Gastroesophageal sphincter (tissue), 3 donors: Measurements from ENCODE around the gene ADGRL1.
"Not testable (repeated sequence)": the region's sequence is repeated elsewhere in the genome, so short reads cannot be mapped to it uniquely, and the experiment has no call there.

Source experiments
- EP300 ChIP-seq: sonication (generic); formaldehyde crosslinking; IDR thresholded peaks from one replicate; pipeline ENCODE4 v1.6.1; 2017; ENCODE audit warnings: antibody characterized with exemption, mild to moderate bottlenecking
- POLR2A ChIP-seq, 2 donors: fragments of 450-650 bp; IDR thresholded peaks; one replicate each; pipeline ENCODE4 v1.6.1; 2017; ENCODE audit warnings: antibody characterized with exemption in 2 of 2, mild to moderate bottlenecking in 2 of 2, moderate library complexity in 1 of 2
- POLR2AphosphoS5 ChIP-seq: sonication (generic); formaldehyde crosslinking; IDR thresholded peaks from one replicate; pipeline ENCODE4 v1.6.1; 2017; ENCODE audit warnings: antibody characterized with exemption
- TF ChIP-seq, protein P1 (sequence below), 4 experiments: fragments of 200-600 bp in 2 of 4; fragments of 450-650 bp in 2 of 4; sonication (generic) in 1 of 4; IDR thresholded peaks; one replicate each; pipeline ENCODE4 v1.5.1; 2017 to 2019; ENCODE audit warnings: antibody characterized with exemption in 4 of 4, mild to moderate bottlenecking in 2 of 4, moderate library complexity in 2 of 4

DNA sequence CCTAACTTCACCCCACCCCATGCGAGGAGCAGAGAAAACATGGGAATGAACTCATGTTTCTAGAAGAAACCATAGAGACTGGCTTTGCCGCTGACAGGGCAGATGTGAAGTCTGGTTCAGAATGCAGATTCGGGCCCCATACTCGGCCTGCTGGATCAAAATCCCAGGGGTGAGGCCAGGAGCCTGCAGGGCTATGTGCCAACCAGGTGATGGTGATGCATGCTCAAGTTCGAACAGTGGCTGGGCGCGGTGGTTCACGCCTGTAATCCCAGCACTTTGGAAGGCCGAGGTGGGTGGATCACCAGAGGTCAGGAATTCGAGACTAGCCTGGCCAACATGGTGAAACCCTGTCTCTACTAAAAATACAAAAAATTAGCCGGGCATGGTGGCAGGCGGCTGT, 24.8 kb downstream of the ADGRL1 start:
- TF ChIP-seq, protein P1, sequence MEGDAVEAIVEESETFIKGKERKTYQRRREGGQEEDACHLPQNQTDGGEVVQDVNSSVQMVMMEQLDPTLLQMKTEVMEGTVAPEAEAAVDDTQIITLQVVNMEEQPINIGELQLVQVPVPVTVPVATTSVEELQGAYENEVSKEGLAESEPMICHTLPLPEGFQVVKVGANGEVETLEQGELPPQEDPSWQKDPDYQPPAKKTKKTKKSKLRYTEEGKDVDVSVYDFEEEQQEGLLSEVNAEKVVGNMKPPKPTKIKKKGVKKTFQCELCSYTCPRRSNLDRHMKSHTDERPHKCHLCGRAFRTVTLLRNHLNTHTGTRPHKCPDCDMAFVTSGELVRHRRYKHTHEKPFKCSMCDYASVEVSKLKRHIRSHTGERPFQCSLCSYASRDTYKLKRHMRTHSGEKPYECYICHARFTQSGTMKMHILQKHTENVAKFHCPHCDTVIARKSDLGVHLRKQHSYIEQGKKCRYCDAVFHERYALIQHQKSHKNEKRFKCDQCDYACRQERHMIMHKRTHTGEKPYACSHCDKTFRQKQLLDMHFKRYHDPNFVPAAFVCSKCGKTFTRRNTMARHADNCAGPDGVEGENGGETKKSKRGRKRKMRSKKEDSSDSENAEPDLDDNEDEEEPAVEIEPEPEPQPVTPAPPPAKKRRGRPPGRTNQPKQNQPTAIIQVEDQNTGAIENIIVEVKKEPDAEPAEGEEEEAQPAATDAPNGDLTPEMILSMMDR (IDR thresholded peaks at IDR 0.05) = not testable (repeated sequence)
- TF ChIP-seq POLR2AphosphoS5; POLR2A (IDR thresholded peaks at IDR 0.05); EP300: not testable (repeated sequence)
